IPS-18a (cell line): Measurements from ENCODE around the gene LRRN3.

ENCODE experiments used
- H3K27ac ChIP-seq: one replicate; pipeline ENCODE4 v1.5.1; 2013; ENCODE audit warnings: low read length
- H3K27me3 ChIP-seq: one replicate; pipeline ENCODE4 v1.6.1; 2013; ENCODE audit warnings: mild to moderate bottlenecking, low read length; ENCODE audit not compliant: control insufficient read depth, insufficient read depth
- H3K36me3 ChIP-seq: one replicate; pipeline ENCODE4 v1.6.1; 2013; ENCODE audit warnings: low read depth, low read length; ENCODE audit not compliant: control insufficient read depth
- H3K4me1 ChIP-seq: one replicate; pipeline ENCODE4 v1.6.1; 2013; ENCODE audit warnings: low read depth, low read length; ENCODE audit not compliant: control insufficient read depth
- H3K4me3 ChIP-seq: one replicate; pipeline ENCODE4 v1.5.1; 2013; ENCODE audit warnings: low read length
- H3K9ac ChIP-seq: one replicate; pipeline ENCODE4 v1.6.1; 2013; ENCODE audit warnings: mild to moderate bottlenecking, low read length, moderate library complexity
- H3K9me3 ChIP-seq: one replicate; pipeline ENCODE4 v1.6.1; 2013; ENCODE audit warnings: low read depth, low read length; ENCODE audit not compliant: control insufficient read depth

The LRRN3 gene

GRCh38 chr7:111174510-111174909, 83.6 kb downstream of the LRRN3 start:
- Histone ChIP-seq H3K9me3 (no peaks in the 10 kb centered on the region), H3K27me3 (no peaks in the 10 kb centered on the region), H3K36me3 (no peaks in the 10 kb centered on the region), H3K4me1 (no peaks in the 10 kb centered on the region), H3K27ac (no peak overlapping the region), H3K9ac (no peak overlapping the region), H3K4me3 (no peak overlapping the region)
